Left ventricle myocardium inferior (tissue), 1 donor: ENCODE data around the gene SMYD3. TPM values are rescaled to one million over a fixed set of nuclear protein-coding genes. Genes with fewer than 3 reads are reported as not detected.

Experiments used
- DNase-seq: peaks from one replicate; pipeline ENCODE4 v3.0.0-alpha.2; 2020
- H3K27ac ChIP-seq: fragments of 200-600 bp; replicated peaks from 2 replicates; pipeline ENCODE4 v1.8.0; 2021
- H3K27me3 ChIP-seq: fragments of 200-600 bp; 2 replicates; pipeline ENCODE4 v1.8.0; 2021; ENCODE audit warnings: low read depth
- H3K36me3 ChIP-seq: fragments of 200-600 bp; 2 replicates; pipeline ENCODE4 v1.8.0; 2021
- H3K4me1 ChIP-seq: fragments of 200-600 bp; 2 replicates; pipeline ENCODE4 v1.8.0; 2021
- H3K4me3 ChIP-seq: fragments of 200-600 bp; 2 replicates; pipeline ENCODE4 v1.8.0; 2021; ENCODE audit warnings: mild to moderate bottlenecking, moderate library complexity
- H3K9me3 ChIP-seq: fragments of 200-600 bp; replicated peaks from 2 replicates; pipeline ENCODE4 v1.8.0; 2021
- intact Hi-C: fragments of 100-400 bp; cut with micrococcal nuclease; formaldehyde crosslinking; loops from one replicate; pipeline ENCODE4 v1.11.0; 2022
- total RNA-seq: library from RNA; stranded (reverse); fragmentation: NEBNext Ultra II Directional; extraction: Animal tissue kit (Norgen Biotek cat#: 25700); gene quantifications from one replicate; pipeline ENCODE4 v1.2.1, GENCODE V29; 2021
- TF ChIP-seq, protein P1 (sequence below): fragments of 200-600 bp; IDR thresholded peaks from 2 replicates; pipeline ENCODE4 v1.8.0; 2021; ENCODE audit warnings: antibody characterized with exemption, mild to moderate bottlenecking, borderline replicate concordance
- donor health status: DM: no; HTN: yes; CAD: no; lungs with severe emphysema.

Gene SMYD3
- total RNA-seq, 1 donor from 2014 or later: 9.9 TPM

DNA sequence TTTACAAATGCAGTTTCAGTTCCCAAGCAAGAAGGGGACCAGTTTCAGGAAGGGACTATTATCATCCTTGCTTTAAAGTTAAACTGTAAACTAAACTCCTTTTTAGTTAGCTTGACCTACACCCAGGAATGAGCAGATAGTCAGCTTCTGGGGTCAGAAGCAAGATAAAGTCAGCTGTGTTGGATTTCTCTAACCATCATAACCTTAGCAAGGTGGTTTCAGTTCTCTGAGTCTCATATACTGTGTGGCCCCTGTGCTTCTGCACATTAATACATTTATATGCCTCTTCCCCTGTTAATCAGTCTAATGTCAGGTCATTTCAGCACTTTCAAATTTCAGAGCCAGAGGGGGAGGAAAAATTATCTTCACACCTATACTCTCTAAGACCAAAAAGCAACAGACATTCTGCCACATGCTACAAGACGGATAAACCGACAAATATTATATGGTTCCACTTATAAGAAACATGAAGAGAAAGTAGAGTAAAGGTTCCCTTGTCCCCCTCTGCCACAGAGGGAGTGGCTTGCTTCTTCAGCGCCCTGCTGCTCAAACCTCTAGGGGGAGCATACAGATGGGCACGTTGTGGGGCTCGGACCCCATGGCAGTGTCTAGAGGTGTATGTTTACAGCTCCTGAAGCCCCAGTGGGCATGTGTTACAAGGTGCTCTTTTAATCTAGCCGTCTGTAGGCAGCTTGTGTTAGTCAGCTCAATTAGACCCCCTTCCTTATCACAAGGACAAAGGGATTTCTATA is 89.1 kb downstream of the SMYD3 start:
- TF ChIP-seq, protein P1, sequence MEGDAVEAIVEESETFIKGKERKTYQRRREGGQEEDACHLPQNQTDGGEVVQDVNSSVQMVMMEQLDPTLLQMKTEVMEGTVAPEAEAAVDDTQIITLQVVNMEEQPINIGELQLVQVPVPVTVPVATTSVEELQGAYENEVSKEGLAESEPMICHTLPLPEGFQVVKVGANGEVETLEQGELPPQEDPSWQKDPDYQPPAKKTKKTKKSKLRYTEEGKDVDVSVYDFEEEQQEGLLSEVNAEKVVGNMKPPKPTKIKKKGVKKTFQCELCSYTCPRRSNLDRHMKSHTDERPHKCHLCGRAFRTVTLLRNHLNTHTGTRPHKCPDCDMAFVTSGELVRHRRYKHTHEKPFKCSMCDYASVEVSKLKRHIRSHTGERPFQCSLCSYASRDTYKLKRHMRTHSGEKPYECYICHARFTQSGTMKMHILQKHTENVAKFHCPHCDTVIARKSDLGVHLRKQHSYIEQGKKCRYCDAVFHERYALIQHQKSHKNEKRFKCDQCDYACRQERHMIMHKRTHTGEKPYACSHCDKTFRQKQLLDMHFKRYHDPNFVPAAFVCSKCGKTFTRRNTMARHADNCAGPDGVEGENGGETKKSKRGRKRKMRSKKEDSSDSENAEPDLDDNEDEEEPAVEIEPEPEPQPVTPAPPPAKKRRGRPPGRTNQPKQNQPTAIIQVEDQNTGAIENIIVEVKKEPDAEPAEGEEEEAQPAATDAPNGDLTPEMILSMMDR: no peak
- Histone ChIP-seq H3K36me3 (no peaks in the 10 kb centered on the region), H3K27ac (no peak overlapping the region), H3K4me1 (no peaks in the 10 kb centered on the region), H3K9me3 (no peaks in the 10 kb centered on the region), H3K27me3 (no peaks in the 10 kb centered on the region), H3K4me3 (no peak overlapping the region)
- DNase-seq: no peak
- intact Hi-C loops: no loop called here

DNA sequence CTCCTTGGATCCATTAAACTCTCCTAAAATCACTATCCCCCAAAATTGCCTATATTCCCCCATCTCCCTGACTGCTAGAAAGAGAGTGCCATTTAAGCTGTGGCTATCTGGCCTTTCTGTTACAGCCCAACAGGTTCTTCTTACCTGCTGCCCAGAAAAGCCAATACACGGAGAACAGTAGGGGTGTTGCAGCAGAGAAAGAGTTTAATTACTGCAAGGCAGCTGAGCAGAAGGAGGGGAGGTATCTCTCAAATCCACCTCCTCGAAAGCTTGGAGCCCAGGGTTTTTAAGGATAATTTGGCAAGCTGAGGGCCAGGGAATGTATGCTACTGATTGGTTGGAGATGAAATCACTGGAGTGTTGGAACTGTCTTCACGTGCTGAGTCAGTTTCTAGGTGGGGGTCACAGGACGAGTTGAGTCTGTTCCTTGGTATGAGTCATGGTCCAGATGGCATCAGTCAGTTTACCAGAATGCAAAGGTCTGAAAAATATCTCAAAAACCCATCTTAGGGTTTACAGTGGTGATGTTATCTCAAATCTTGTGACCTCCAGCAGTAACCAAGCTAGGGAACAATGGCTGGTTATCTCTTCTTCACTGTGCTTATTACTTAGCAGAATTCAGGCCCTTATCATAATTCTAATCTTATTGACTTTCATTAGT is 89.8 kb downstream of the SMYD3 start:
- TF ChIP-seq, protein P1: no peak
- Histone ChIP-seq H3K36me3 (no peaks in the 10 kb centered on the region), H3K27ac (no peak overlapping the region), H3K4me3 (no peak overlapping the region), H3K9me3 (no peaks in the 10 kb centered on the region), H3K27me3 (no peaks in the 10 kb centered on the region), H3K4me1 (no peaks in the 10 kb centered on the region)
- no peak for DNase-seq
- intact Hi-C loops: no loop called here

DNA sequence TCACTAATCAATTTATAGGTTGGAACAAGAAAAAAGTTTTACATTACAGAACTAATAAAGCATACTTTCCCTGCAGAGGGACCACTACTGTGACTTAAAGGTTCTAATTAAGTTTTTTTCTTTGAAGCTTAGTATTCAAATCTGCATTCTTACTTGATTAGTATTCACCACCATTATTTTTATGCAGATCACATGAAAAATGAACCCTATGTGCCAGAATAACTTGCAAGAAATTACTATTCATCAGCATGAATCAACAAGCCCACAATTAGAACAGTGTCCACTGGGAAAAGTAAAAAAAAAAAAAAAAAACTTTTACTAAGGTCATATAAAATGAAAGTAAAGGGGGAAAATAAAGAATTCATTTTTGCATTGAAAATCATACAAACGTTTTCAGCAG is 90.8 kb downstream of the SMYD3 start:
- Histone ChIP-seq H3K4me1 (no peaks in the 10 kb centered on the region), H3K36me3 (no peaks in the 10 kb centered on the region), H3K27me3 (no peaks in the 10 kb centered on the region), H3K9me3 (no peaks in the 10 kb centered on the region), H3K27ac (no peak overlapping the region), H3K4me3 (no peak overlapping the region)
- intact Hi-C loops: no loop called here
- TF ChIP-seq, protein P1: no peak
- DNase-seq: no peak

DNA sequence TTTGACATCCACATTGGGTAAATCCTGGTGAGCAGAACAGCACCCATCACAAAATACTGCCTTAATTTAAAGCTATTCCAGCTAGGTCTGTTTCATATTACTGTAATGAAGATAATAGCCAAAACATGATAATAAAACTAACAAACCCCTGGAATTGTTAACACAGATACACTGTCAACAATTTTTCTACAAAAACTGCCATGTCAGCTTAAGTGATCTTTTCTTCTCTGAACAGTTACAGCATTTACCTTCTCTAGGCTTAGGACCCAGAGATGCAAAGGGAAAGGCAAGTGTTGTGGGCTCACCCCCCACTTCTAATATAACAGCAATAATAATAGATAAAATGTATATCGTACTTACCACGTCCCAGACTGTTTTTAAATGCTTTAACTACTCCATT is 92.1 kb downstream of the SMYD3 start:
- no peaks in the 10 kb centered on the region for H3K36me3 ChIP-seq
- DNase-seq: no peak
- H3K4me1 ChIP-seq: no peaks in the 10 kb centered on the region
- H3K4me3 ChIP-seq: no peak overlapping the region
- TF ChIP-seq, protein P1: no peak
- no peaks in the 10 kb centered on the region for H3K9me3 ChIP-seq
- no peak overlapping the region for H3K27ac ChIP-seq
- intact Hi-C loops: no loop called here
- H3K27me3 ChIP-seq: no peaks in the 10 kb centered on the region

DNA sequence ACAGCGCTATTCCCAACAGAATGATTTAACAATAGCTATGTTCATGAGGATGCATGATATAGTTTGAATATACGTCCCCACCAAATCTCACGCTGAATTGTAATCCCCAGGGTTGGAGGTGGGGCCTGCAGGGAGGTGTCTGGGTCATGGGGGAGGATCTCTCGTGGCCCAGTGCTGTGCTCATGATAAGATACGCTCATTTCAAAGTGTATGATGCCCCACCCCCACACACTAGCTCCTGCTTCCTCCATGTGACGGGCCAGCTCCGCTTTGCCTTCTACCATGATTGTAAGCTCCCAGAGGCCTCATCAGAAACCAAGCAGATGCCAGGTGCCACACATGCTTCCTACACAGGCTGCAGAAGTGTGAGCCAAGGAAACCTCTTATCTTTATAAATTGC is 93.6 kb downstream of the SMYD3 start:
- no peaks in the 10 kb centered on the region for H3K27me3 ChIP-seq
- intact Hi-C loops: no loop called here
- H3K27ac ChIP-seq: no peak overlapping the region
- DNase-seq: no peak
- H3K36me3 ChIP-seq: no peaks in the 10 kb centered on the region
- H3K9me3 ChIP-seq: no peaks in the 10 kb centered on the region
- TF ChIP-seq, protein P1: no peak
- H3K4me1 ChIP-seq: no peaks in the 10 kb centered on the region
- no peak overlapping the region for H3K4me3 ChIP-seq
